Natural killer cell (primary cell): ENCODE measurements around the gene GSE1. TPM values are rescaled to one million over a fixed set of nuclear protein-coding genes. Genes with fewer than 3 reads are reported as not detected.

Source experiments
- ATAC-seq, 3 donors: fragments of 150-1000 bp in 2 of 3; fragments of 200-7000 bp in 1 of 3; cut with Tn5 transposase; 1 replicate in 1 of 3; 2 replicates in 2 of 3; pipeline ENCODE4 v1.10.0; 2021; ENCODE audit warnings: mild to moderate bottlenecking in 2 of 3, moderate library complexity in 2 of 3
- DNase-seq, 2 donors: peaks; one replicate each; pipeline versions ENCODE4 v3.0.0 to v3.0.0-alpha.2; 2013 to 2021; ENCODE audit warnings: mixed read lengths in 1 of 2
- H3K27ac ChIP-seq: one replicate; pipeline ENCODE4 v1.5.1; 2013; ENCODE audit warnings: mild to moderate bottlenecking, low read length
- H3K27me3 ChIP-seq: one replicate; pipeline ENCODE4 v1.6.1; 2013; ENCODE audit warnings: low read length; ENCODE audit not compliant: control insufficient read depth, insufficient read depth
- H3K36me3 ChIP-seq: one replicate; pipeline ENCODE4 v1.6.1; 2013; ENCODE audit warnings: low read length; ENCODE audit not compliant: control insufficient read depth, insufficient read depth
- H3K4me1 ChIP-seq: one replicate; pipeline ENCODE4 v1.6.1; 2013; ENCODE audit warnings: low read length; ENCODE audit not compliant: control insufficient read depth, insufficient read depth
- H3K4me3 ChIP-seq: one replicate; pipeline ENCODE4 v1.5.1; 2013; ENCODE audit warnings: low read length
- H3K9me3 ChIP-seq: one replicate; pipeline ENCODE4 v1.6.1; 2013; ENCODE audit warnings: low read length; ENCODE audit not compliant: control insufficient read depth, insufficient read depth
- H3K27ac Mint-ChIP-seq, 2 donors: one replicate each; pipeline ENCODE4 v1.8.0; 2022; ENCODE audit warnings: mild to moderate bottlenecking in 2 of 2, mixed read lengths in 2 of 2, moderate library complexity in 1 of 2
- H3K27me3 Mint-ChIP-seq, 2 donors: one replicate each; pipeline ENCODE4 v1.8.0; 2022; ENCODE audit warnings: low read depth in 2 of 2, mixed read lengths in 2 of 2
- H3K36me3 Mint-ChIP-seq: one replicate; pipeline ENCODE4 v1.8.0; 2022; ENCODE audit warnings: mixed read lengths
- H3K4me1 Mint-ChIP-seq, 2 donors: one replicate each; pipeline ENCODE4 v1.8.0; 2022; ENCODE audit warnings: mixed read lengths in 2 of 2
- H3K4me3 Mint-ChIP-seq: one replicate; pipeline ENCODE4 v1.8.0; 2022; ENCODE audit warnings: mild to moderate bottlenecking, moderate library complexity, mixed read lengths
- H3K9me3 Mint-ChIP-seq, 2 donors: one replicate each; pipeline ENCODE4 v1.8.0; 2022; ENCODE audit warnings: mixed read lengths in 2 of 2
- CTCF ChIP-seq: fragments of 200-600 bp; IDR thresholded peaks from one replicate; pipeline ENCODE4 v1.8.0; 2022; ENCODE audit warnings: antibody characterized with exemption
- WGBS: methylation state at CpG from one replicate; pipeline ENCODE4 v1.1.7; 2013; ENCODE audit warnings: missing lambda C conversion rate; ENCODE audit not compliant: insufficient coverage; 5-methylcytosine and 5-hydroxymethylcytosine counted together
- intact Hi-C: fragments of 100-400 bp; cut with micrococcal nuclease; formaldehyde crosslinking; loops from one replicate; pipeline ENCODE4 v1.14.2; 2022
- total RNA-seq, 4 donors: library from RNA; stranded (reverse); fragments of 120-200 nt in 1 of 4; gene quantifications; one replicate each; pipeline versions ENCODE4 v1.2.3 to v1.2.4, GENCODE V29; 2013 to 2022

Gene GSE1
- total RNA-seq, 3 donors from 2014 or later (not counting 1 experiment from before 2014, with no cell fraction given) = 232 to 277 (median 233) TPM

GRCh38 chr16:85637061-85637807 is 24.1 kb downstream of the GSE1 start:
- Mint-ChIP-seq H3K9me3 (no peaks in the 10 kb centered on the region), H3K27ac (no peak overlapping the region), H3K4me3 (no peak overlapping the region), H3K27me3 (no peaks in the 10 kb centered on the region), H3K4me1 (peaks cover 9 to 43% of the 10 kb centered on the region in 2 donors), H3K36me3 (no peaks in the 10 kb centered on the region)
- no peaks in the 10 kb centered on the region for H3K27me3 ChIP-seq
- DNase-seq (no peak), ATAC-seq (no peak)
- H3K36me3 ChIP-seq = peaks cover 19% of the 10 kb centered on the region
- 92% methylated on average over 36 of the region's 36 CpGs for WGBS
- peaks cover 45% of the 10 kb centered on the region for H3K4me1 ChIP-seq
- intact Hi-C loops = no loop called here
- no peak overlapping the region for H3K4me3 ChIP-seq
- H3K27ac ChIP-seq = no peak overlapping the region
- TF ChIP-seq CTCF = no peak
- H3K9me3 ChIP-seq = no peaks in the 10 kb centered on the region

- Mint-ChIP-seq H3K36me3 (no peaks in the 10 kb centered on the region), H3K9me3 (no peaks in the 10 kb centered on the region), H3K4me1 (peaks cover 17 to 48% of the 10 kb centered on the region in 2 donors), H3K27me3 (no peaks in the 10 kb centered on the region), H3K4me3 (no peak overlapping the region), H3K27ac (peak overlapping the region in 1 of 2 donors; percentile 73)
- Histone ChIP-seq H3K27ac (no peak overlapping the region), H3K9me3 (no peaks in the 10 kb centered on the region), H3K36me3 (peaks cover 19% of the 10 kb centered on the region), H3K4me1 (peaks cover 50% of the 10 kb centered on the region), H3K27me3 (no peaks in the 10 kb centered on the region), H3K4me3 (no peak overlapping the region)
- WGBS = 89% methylated on average over 37 of the region's 37 CpGs
- no peak for TF ChIP-seq CTCF
- no peak for ATAC-seq
- DNase-seq = no peak
- intact Hi-C loops = no loop called here
Observed at GRCh38 chr16:85637808-85638647, 24.9 kb downstream of the GSE1 start.

- H3K36me3 ChIP-seq = peaks cover 19% of the 10 kb centered on the region
- Mint-ChIP-seq H3K9me3 (no peaks in the 10 kb centered on the region), H3K4me3 (no peak overlapping the region), H3K27ac (peak overlapping the region in 1 of 2 donors; percentile 73), H3K27me3 (no peaks in the 10 kb centered on the region), H3K36me3 (no peaks in the 10 kb centered on the region), H3K4me1 (peaks cover 20 to 55% of the 10 kb centered on the region in 2 donors)
- WGBS = 91% methylated on average over 25 of the region's 26 CpGs
- no peak overlapping the region for H3K4me3 ChIP-seq
- peaks cover 53% of the 10 kb centered on the region for H3K4me1 ChIP-seq
- H3K27ac ChIP-seq = no peak overlapping the region
- no peak for DNase-seq
- H3K27me3 ChIP-seq = no peaks in the 10 kb centered on the region
- H3K9me3 ChIP-seq = no peaks in the 10 kb centered on the region
- intact Hi-C loops = no loop called here
- ATAC-seq = no peak
- no peak for TF ChIP-seq CTCF
Observed at GRCh38 chr16:85638695-85639409, 25.7 kb downstream of the GSE1 start.
